Measurements from ENCODE around the gene MAP4K5.
A peak's percentile ranks its signal among the peaks of the same experiment; 100 is the strongest.

The MAP4K5 gene

GRCh38 chr14:50475460-50475859 lies 56.9 kb downstream of the MAP4K5 start:
- DNase-seq = no peak

GRCh38 chr14:50471838-50472465 lies 60.4 kb downstream of the MAP4K5 start:
- DNase-seq = no peak

GRCh38 chr14:50469982-50470381 lies 62.4 kb downstream of the MAP4K5 start:
- no peak for DNase-seq

GRCh38 chr14:50462111-50462510 lies 70.3 kb downstream of the MAP4K5 start:
- no peak for DNase-seq

- no peak for DNase-seq
These were observed 78.5 kb downstream of the MAP4K5 start for GRCh38 chr14:50453869-50454268.

GRCh38 chr14:50452979-50453705 lies 79.2 kb downstream of the MAP4K5 start:
- DNase-seq = no peak

GRCh38 chr14:50452296-50452695 lies 80.1 kb downstream of the MAP4K5 start:
- no peak for DNase-seq

GRCh38 chr14:50451854-50452253 lies 80.5 kb downstream of the MAP4K5 start:
- no peak for DNase-seq

- DNase-seq = no peak
These were observed 84.9 kb downstream of the MAP4K5 start for GRCh38 chr14:50447461-50447860.

GRCh38 chr14:50434528-50434927 lies 97.8 kb downstream of the MAP4K5 start:
- DNase-seq = no peak

- no peak for DNase-seq
These were observed 100.2 kb downstream of the MAP4K5 start for GRCh38 chr14:50432131-50432530.

- DNase-seq = no peak
These were observed 106.6 kb downstream of the MAP4K5 start for GRCh38 chr14:50425816-50426215.

- no peak for DNase-seq
These were observed 107.3 kb downstream of the MAP4K5 start for GRCh38 chr14:50425105-50425504.

- no peak for DNase-seq
These were observed 108.8 kb downstream of the MAP4K5 start for GRCh38 chr14:50423529-50423928.

- DNase-seq = no peak
These were observed 110.9 kb downstream of the MAP4K5 start for GRCh38 chr14:50421499-50421898.

GRCh38 chr14:50417853-50418252 lies 114.5 kb downstream of the MAP4K5 start:
- no peak for DNase-seq

- no peak for DNase-seq
These were observed 121.4 kb downstream of the MAP4K5 start for GRCh38 chr14:50410921-50411320.

GRCh38 chr14:50410071-50410470 lies 122.3 kb downstream of the MAP4K5 start:
- no peak for DNase-seq

GRCh38 chr14:50407111-50407812 lies 125.1 kb downstream of the MAP4K5 start:
- DNase-seq = no peak

- DNase-seq = peak; percentile 33
These were observed 128.9 kb downstream of the MAP4K5 start for GRCh38 chr14:50403419-50403818.

- DNase-seq = no peak
These were observed 129.4 kb downstream of the MAP4K5 start for GRCh38 chr14:50402965-50403364.

GRCh38 chr14:50400461-50400860 lies 131.9 kb downstream of the MAP4K5 start:
- no peak for DNase-seq

GRCh38 chr14:50399251-50400032 lies 132.9 kb downstream of the MAP4K5 start:
- DNase-seq = peak; percentile 48
